ENCODE results near the gene TRIM38. TPM values are rescaled to one million over a fixed set of nuclear protein-coding genes. Genes with fewer than 3 reads are reported as not detected.
A peak's percentile ranks its signal among the peaks of the same experiment; 100 is the strongest.
"Not testable (repeated sequence)": the region's sequence is repeated elsewhere in the genome, so short reads cannot be mapped to it uniquely, and the experiment has no call there.

TRIM38 gene
- total RNA-seq, 1 donor from 2014 or later, result 0.47 TPM

DNA sequence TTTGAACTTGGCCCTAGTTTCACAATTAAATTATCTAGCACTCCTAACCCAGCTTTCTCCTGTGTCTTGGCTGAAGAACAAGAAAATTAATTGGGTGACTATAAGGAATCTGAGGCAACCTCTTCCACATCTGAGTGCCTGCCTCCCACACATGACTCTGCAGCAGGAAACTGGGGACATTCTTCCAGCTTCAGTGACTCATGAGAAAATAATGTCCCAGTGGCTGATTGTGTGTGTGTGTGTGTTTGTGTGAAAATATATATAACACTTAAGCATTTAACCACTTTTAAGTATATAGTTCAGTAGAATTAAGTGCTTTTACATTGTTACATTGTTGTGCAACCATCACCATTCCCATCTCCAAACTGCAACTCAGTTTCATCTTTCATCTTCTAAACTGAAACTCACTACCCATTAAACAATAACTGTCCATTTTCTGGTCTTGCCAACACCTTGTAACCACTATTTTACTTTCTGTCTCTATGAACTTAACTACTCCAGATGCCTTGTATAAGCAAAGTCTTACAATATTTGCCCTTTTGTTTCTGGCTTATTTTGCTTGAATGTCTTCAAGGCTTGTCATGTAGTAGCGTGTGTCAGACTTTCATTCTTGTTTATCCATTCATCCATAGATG is 8.7 kb downstream of the TRIM38 start:
- peak; percentile 22 for DNase-seq

DNA sequence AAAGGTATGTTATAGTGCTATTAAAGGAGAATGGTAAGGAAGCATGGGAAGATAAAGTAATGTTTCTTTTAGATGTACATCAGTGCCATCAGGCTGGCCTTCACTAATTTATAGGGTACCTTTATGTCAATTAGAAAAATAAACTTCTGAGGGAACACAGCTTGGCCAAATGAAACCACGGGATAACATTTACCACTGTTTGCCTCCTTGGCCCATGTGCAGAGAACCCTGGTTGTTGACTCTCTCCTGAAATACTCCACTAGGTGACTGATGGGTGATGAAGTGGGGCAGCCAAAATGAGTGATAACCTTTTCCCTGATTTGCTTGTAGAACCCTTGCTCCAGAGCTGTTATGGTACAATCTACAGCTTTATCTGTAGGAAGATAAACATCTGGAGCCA is 9.5 kb downstream of the TRIM38 start:
- DNase-seq, result no peak

DNA sequence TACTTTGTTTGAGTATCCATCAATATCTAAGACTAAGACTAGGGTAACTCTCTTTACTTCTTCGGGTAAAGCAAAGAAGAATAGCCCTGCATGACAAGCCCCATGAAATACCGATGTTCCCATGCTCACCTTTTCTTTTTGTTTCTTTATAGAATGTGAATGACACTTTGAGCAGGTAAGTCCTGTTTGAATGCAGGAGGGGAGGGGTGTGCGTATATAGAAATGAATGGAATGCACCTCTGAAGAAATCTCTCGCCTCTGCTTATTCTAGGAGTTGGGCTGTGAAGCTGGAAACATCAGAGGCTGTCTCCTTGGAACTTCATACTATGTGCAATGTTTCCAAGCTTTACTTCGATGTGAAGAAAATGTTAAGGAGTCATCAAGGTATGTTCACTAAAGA is 10.3 kb downstream of the TRIM38 start:
- no peak for DNase-seq

DNA sequence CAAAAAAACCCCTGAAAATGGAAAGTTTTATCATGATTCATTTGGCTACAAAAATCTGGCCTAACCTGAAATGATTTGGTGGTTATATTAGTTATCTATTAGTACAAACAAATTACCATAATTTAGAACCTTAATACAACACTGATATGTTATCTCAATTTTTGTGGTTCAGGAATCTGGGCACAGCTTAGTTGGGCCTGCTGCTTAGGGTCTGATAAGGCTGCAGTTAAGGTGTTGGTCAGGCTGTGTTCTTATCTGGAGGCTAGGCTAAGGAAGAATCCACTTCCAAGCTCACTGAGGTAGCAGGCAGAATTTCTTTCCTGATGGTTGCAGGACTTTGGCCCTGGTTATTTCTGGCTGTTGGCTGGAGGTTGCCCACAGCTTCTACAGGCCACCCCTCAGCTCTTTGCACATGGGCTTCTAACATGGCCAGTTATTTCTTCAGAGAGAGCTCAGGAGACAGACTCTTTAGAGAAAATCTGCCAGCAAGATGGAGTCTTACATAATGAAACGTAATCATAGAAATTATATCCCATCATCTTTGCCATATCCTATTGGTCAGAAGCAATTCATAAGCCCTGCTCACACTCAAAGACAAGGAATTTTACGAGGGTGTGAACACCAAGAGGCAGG is 11.4 kb downstream of the TRIM38 start:
- DNase-seq, result no peak

DNA sequence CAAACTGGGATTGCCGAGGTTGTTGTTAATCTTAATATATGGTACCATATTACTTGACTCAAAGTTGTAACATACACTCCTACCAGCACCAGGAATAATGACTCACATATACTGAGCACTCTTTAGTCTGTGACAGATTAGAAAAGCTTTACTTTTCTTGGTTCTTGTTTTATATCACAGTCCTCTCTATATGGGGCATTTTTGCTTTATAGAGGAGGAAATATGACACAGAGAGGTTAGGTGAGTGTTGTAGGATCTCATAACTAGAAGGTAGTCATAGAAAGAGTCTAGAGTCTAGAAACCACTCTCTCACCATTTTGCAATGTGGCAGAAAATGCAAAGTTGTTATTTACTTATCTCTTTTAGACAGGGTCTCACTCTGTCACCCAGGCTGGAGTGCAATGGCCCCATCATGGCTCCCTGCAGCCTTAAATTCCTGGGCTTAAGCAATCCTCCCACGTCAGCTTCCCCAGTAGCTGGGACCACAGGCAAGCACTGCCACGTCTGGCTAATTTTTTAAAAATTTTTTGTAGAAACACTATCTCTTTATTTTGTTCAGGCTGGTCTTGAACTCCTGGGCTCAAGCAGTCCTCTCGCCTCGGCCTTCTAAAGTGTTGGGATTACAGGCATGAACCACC is 13.4 kb downstream of the TRIM38 start:
- no peak for DNase-seq

DNA sequence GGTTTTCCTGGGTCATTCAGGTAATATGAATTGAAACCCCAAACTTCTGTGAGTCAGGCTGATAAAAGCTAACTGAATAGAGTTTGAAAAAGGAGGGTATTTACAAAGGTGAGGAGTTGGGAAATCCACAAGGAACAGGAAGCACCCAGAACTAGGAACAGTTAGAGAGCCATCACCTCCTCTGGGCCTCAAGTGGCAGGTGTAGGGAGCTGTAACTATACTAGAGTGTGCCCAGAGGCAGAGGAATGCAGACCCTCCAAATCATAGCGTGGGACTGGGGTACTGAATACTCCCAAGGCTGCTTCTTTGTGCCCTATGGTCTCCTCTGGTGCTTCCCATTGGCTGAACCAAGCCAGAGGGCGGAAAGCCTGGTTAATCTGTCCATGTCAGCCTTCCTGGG is 18.3 kb downstream of the TRIM38 start:
- DNase-seq, result no peak

DNA sequence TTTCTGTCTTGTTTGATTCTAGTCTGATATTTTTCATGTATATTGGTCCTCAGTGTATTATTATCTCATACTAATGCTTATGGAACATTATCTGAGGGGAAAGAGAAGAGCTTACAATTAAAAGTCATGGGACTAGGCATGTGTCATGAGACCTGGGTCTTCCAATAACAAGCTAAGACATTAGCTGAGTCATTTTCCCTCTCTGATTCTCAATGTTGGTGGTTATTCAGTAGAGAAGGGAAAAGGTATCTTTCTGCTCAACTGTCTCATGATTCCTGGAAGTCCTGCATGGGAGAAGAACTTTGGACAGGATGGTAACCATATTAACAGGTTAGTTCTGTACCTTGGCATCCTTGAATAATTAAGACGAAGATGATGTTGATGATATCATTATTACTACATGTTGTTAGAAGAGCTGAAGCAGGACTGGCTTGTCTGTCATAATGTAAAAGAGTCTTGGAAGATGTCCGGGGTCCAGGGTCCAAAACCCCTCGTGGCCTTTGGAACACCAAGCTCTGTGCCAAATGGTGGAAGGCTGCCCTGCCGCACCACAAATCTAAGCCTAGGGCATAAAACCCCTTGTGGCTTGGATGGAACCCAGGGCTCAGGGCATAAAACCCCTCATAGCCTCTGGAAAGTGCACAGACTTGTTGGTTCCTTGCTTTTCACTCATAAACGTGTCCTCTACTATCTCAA is 19.1 kb downstream of the TRIM38 start:
- no peak for DNase-seq

DNA sequence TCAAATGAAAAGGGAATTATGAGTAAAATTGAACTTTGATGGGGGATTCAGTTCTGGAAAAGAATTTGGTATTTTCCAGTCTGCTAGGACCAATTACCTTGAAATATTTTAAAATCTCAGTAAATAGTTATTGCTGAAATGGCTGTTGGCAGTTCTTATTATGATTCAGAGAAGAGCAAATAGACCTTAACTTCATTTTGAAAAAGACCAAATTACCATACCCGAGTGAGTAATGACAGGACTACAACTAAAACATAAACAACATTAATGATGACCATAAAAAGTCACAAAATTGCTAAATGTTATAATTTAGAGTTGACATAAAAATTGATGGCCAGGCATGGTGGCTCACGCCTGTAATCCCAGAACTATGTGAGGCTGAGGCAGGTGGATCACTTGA is 21.7 kb downstream of the TRIM38 start:
- no peak for DNase-seq

DNA sequence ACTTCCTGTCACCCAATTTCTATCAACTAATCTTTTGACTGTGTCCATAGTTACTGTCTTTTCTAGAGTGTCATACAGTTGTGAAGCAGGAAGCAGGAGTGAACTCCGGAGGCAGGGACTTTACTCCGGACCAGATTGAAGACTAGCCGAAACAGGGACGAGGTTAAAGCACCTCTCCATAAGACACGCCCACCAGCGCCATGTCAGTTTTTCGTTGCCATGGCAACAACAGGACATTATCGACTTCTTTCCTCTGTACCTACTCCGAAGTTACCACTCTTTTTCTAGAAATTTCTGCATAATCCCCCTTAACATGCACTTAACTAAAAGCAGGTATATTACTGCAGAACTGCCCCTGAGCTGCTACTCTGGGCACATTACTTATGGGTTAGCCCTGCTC is 25.2 kb downstream of the TRIM38 start:
- DNase-seq, result no peak

DNA sequence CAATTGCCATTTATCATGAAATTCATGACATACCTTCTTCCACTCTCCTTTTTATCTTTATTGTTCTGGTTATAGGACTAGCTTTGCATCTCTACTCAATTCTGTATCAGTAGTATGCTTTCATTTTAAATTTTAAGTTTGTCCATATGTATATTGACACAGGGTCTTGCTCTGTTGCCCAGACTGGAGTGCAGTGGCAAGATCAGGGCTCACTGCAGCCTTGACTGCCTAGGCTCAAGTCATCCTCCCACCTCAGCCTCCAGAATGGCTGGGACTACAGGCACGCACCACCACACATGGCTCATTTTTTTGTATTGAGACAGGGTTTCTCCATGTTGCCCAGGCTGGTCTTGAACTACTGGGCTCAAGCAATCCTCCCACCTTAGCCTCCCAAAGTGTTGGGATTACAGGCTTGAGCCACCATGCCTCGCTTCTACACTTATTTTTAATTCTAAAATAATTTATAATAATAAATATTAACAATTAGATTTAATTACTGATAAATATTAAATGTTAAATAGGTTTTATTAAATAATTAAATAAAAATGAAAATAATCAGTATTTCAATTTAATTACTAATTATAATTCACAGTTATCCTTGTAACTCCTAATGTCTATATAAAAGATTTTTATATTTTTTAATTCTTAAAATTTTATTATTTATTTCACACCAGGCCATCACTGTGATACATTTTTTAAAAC is 27.7 kb downstream of the TRIM38 start:
- DNase-seq, result no peak

DNA sequence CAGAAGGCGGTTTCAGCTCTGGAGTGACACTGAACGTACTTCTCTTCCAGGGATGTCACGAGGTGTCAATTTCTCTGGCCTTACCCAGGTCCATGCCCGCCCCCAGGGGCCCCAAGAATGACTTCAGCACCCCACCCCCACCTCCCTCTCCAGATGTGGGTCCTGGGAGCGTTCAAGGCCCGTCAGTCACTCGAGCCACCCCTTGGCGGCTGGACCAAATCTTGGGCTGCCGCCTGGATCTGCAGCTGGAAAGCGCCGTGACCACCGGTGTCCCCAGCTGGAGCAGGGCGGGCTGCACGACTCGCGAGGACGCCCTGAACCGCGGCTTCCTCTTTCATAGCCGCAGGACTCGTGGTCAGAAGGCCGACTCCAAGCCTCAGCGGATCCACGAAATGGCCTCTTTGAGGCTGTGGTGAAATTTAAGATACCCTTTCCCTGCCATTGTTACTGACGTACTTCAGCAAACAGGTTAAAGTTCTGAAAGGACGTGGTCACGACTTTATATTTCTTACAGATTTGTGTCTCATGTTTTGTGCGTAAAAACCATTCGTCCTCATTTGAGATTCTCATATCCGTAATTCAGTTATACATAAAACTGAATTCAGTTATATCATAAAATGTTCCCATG is 29.3 kb downstream of the TRIM38 start:
- peak; percentile 16 for DNase-seq

DNA sequence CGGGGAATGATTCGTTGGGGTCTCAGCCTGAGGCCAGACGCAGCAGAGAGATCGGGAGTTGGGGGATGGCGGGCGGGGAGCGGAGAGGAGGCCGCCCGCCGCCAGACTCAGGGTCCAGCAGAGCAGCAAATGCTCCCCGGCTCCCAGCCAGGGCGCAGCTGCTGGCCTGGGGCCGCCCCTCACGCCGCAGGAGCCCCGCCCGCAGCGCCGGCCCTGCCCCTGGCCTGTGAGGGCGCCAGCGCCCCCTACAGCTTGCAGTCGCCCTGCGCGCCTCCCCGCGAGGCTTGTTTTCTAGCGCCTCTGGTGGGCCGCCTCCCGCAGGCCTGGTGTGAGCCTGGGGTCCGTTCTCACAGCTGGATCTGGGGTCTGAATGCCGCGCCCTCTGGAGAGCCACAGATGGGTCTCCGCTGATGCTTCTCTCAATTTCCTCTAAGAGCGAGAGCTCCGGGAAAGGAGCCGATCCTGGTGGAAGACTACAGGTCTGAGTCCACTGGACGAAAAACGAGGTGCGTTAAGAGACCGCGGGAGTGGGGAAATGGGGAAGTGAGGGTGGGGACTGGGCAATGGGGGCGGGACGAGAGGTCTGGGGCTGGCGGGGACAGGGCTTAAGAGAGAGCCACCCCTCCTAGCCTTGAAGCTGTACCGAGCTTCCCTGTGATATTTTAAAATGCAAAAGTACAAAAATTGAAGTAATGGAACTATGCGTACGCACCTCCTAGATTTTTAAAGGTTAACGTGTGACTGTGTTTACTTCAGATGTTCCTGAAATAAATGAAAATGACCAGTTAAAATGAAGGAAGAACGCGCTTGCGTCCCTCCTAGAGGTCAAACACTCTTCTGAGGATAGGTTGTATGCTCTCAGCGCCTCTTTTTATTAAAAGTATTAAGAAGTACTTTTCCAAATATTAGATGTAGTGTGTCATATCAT is 30.1 kb downstream of the TRIM38 start:
- DNase-seq, result peak; percentile 89

DNA sequence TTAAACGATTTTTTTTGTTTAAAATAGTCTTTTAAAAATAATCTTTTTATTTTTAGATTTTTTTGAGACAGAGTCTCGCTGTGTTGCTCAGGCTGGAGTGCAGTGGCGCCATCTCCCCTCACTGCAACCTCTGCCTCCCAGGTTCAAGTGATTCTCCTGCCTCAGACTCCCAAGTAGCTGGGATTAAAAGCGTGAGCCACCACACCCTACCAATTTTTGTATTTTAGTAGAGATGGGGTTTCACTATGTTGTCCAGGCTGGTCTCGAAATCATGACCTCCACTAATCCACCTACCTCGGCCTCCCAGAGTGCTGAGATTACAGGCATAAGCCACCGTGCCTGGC is 30.7 kb downstream of the TRIM38 start:
- not testable (repeated sequence) for DNase-seq

DNA sequence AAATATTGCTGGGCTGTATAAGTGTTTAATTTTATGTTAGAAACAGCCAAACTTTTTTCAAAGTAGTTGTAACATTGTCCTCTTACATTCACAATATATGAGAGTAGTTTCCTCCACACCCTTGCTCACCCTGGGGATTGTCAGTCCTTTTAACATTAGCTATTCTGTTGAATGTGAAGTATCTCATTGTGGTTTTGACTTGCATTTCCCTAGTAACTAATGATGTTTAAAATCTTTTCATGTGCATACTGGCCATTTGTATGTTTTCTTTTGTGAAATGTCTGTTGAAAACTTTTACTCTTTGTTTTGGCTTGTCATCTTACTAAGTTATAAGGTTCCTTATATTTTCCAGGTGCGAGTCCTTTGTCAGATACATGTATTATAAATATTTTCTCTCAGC is 32.9 kb downstream of the TRIM38 start:
- no peak for DNase-seq

DNA sequence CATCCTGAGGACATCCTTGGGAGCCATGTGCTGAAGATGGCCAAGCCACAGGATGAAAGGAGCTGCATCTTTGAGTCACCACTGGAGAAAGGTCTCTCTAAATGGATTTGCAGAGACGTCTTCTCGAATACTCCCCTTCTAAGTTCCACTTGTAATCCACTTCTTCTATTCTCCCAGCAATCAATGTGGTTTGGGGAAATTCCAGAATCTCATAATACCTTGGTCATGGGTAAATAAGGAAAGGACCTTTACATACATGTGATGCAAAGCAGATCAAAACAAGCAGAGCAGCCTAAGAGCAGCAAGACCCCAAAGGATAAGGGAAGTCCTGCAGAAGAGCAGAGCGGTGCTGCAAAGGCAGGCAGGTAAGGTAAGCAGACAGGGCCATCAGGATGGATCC is 35.3 kb downstream of the TRIM38 start:
- no peak for DNase-seq

DNA sequence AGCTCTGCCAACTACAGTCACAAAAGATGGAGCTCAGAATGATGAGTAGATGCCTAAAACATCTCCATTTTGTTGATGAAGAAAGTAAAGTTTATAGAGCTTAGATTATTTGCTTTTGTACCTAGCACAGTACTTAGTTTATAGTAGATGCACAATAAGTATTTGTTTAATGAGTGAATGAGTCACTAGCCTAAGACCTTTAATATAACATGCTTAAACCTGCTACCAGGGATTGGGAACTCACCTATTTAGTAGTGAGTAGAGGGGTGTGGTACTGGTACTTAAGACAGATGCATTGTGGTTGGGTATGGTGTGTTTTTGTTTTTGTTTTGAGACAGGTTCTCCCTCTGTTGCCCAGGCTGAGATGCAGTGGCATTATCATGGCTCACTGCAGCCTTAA is 35.8 kb downstream of the TRIM38 start:
- no peak for DNase-seq

DNA sequence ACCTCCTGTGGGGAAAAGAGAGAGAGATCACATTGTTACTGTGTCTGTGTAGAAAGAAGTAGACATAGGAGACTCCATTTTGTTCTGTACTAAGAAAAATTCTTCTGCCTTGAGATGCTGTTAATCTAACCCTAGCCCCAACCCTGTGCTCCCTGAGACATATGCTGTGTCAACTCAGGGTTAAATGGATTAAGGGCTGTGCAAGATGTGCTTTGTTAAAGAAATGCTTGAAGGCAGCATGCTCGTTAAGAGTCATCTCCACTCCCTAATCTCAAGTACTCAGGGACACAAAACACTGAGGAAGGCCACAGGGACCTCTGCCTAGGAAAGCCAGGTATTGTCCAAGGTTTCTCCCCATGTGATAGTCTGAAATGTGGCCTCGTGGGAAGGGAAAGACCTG is 36.6 kb downstream of the TRIM38 start:
- DNase-seq, result not testable (repeated sequence)

DNA sequence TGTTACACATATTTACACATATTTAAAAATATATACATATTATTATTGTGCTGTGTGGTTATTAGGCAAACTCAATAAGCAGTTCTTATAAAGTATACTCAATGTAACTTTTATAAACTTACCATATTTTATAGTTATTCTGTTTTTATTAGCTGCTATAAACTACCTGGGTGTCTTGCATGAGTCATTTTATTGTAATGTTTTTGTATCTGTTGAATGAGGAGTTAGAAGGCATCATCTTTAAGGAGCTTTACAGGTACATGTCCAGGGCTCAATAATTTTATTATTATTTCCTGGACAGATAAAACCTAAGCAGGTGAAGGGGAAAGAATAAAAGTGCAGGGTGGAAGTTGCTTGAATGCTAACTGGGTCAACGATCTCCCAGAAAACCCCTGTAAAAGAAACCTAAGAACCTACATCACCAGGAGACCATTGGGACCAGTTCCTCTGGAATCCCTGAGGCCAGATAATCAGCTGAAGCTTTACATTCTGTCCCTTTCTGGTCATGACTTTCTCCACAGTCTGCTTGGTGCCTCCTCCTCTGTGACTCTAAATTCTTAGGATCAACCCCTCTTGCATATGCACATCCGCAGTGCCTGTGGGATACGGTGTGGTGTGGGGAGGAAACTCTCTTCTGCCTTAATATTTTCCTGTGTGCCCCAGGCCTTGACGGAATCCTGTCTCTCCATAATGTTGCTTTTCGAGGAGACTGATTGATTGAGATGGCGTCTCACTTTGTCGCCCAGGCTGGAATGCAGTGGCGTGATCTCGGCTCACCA is 38.0 kb downstream of the TRIM38 start:
- DNase-seq, result no peak

DNA sequence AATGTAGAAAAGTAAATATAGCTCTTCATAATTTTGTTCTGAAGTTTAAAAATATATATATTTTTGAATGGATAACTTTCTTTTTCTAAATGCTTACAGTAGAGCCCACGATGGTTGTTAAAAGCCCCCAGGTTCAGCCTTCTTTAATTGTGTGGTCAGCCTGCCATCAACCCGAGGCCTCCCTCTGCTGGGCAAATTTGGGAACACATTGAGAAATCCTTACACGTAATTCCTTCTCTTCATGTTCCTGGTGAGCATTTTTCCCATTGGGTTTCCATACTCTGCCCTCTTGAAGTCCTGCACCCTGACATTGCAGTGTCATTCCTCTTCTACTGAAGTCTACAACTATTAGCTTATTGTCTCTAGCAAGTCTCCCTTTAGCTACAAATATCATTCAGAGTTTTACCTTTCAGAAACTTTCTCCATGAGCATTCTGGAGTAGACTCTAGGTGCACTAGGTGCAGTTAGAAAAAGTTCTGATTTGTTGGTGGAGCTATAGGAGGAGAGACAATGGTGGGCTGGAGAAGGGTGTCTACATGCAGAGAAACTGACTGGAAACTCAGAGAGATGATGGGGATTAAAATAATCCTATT is 40.6 kb downstream of the TRIM38 start:
- DNase-seq, result no peak

All from occipital lobe (tissue), 2 donors.